Mammary epithelial cell (primary cell): ENCODE measurements around the gene TNRC6C.

ENCODE experiments used
- EZH2 ChIP-seq: IDR thresholded peaks from 2 replicates; pipeline ENCODE4 v1.6.1; 2012; ENCODE audit warnings: low read length, inconsistent platforms, borderline replicate concordance
- TF ChIP-seq, protein P1 (sequence below), 2 donors: IDR thresholded peaks in 1 of 2; conservative IDR thresholded peaks in 1 of 2; 2 replicates each; pipeline ENCODE4 v1.5.1; 2011 to 2012; ENCODE audit warnings: inconsistent platforms in 2 of 2, low read length in 2 of 2, mild to moderate bottlenecking in 2 of 2, control low read depth in 1 of 2, low read depth in 1 of 2; ENCODE audit not compliant: insufficient read depth in 1 of 2; ENCODE audit errors: extremely low read depth in 1 of 2

DNA sequence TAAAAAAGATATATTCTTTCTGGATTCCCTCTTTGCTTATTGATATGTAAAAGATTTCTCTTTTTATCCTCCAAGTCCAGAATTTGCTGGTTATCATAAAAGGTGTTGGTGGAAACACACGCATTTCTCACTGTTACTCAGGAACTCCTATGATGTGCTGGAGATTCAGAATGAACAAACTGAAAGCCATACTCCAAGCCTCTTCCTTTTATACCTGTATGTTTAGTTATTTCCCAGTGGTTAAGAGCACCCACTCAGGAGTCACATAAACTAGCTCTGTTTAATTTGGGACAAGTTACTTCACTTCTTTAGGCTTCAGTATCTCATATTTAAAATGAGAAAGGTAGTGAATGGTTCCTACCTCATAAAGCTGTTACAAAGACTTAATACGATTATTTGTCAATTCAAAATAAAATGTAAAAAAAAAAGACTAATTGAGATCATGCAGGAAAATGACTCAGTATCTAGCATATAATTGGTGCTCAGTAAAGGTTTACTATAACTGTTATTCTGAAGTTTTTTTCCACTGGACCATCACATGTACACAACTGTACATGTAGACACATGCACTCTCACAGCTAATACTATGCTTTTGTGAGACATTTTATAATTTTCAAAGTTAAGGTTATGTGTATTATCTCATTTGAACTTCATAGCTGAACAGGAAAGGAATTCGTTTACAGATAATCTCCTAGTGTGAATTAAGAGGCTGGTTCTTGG lies 47.1 kb downstream of the TNRC6C start:
- TF ChIP-seq, protein P1, sequence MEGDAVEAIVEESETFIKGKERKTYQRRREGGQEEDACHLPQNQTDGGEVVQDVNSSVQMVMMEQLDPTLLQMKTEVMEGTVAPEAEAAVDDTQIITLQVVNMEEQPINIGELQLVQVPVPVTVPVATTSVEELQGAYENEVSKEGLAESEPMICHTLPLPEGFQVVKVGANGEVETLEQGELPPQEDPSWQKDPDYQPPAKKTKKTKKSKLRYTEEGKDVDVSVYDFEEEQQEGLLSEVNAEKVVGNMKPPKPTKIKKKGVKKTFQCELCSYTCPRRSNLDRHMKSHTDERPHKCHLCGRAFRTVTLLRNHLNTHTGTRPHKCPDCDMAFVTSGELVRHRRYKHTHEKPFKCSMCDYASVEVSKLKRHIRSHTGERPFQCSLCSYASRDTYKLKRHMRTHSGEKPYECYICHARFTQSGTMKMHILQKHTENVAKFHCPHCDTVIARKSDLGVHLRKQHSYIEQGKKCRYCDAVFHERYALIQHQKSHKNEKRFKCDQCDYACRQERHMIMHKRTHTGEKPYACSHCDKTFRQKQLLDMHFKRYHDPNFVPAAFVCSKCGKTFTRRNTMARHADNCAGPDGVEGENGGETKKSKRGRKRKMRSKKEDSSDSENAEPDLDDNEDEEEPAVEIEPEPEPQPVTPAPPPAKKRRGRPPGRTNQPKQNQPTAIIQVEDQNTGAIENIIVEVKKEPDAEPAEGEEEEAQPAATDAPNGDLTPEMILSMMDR (conservative IDR thresholded peaks at IDR 0.05 in 1 of 2, IDR thresholded peaks at IDR 0.05 in 1 of 2; ENCODE audit: extremely low read depth in 1 of 2, insufficient read depth in 1 of 2, low read depth in 1 of 2, low read length in 2 of 2): no peak
- TF ChIP-seq EZH2: no peak
